ENCODE data around the gene PLD2.
"Not testable (repeated sequence)": the region's sequence is repeated elsewhere in the genome, so short reads cannot be mapped to it uniquely, and the experiment has no call there.

PLD2 gene

DNA sequence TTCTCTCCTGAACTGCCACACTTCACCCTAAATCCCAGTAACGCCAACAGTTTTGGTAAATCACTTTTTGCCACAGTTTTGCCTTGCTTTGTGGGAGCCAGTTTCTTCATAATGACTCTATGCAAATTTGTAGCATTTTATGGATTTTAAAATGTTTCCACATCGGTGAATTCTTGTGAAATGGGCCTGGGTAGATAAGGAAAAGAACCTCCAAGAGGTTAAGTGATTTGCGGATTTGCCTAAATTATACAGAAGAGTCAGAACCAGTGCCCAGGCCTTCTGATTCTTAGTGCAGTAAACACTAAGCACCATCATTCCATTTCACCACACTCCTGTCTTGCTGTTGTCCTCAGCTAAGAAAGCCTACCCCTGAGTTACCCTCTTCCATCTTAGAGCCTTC is 44.1 kb downstream of the PLD2 start:
- Mint-ChIP-seq H3K4me3 (no peak overlapping the region), H3K9me3 (peaks cover 6% of the 10 kb centered on the region), H3K36me3 (ENCODE audit: low read depth) (peaks cover 18% of the 10 kb centered on the region), H3K27me3 (ENCODE audit: low read depth) (no peaks in the 10 kb centered on the region), H3K4me1 (ENCODE audit: low read depth) (peaks cover 9% of the 10 kb centered on the region), H3K27ac (no peak overlapping the region)
- no peak for DNase-seq (ENCODE audit: low spot score)

DNA sequence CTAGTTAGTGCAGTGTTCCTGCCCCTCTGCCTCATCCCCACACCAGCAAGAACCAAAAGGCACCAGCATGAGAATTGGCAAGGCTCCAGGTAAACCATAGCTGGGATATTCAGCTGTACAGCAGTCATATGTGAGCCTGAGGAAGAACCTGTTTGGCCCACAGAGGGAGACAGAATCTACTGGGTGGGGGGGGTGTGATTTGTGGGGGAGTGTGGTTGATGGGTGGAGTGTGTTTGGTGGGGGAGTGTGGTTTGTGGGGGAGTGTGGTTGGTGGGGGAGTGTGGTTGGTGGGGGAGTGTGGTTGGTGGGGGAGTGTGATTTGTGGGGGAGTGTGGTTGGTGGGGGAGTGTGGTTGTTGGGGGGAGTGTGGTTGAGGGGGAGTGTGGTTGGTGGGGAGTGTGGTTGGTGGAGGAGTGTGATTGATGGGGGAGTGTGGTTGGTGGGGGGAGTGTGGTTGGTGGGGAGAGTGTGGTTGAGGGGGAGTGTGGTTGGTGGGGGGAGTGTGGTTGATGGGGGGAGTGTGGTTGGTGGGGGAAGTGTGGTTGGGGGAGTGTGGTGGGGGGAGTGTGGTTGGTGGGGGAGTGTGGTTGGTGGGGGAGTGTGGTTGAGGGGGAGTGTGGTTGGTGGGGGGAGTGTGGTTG is 45.7 kb downstream of the PLD2 start:
- Mint-ChIP-seq H3K4me1 (ENCODE audit: low read depth) (peaks cover 7% of the 10 kb centered on the region), H3K4me3 (no peak overlapping the region), H3K27ac (peak overlapping the region; percentile 46), H3K27me3 (ENCODE audit: low read depth) (no peaks in the 10 kb centered on the region), H3K36me3 (ENCODE audit: low read depth) (peaks cover 18% of the 10 kb centered on the region), H3K9me3 (peaks cover 6% of the 10 kb centered on the region)
- DNase-seq (ENCODE audit: low spot score): no peak

DNA sequence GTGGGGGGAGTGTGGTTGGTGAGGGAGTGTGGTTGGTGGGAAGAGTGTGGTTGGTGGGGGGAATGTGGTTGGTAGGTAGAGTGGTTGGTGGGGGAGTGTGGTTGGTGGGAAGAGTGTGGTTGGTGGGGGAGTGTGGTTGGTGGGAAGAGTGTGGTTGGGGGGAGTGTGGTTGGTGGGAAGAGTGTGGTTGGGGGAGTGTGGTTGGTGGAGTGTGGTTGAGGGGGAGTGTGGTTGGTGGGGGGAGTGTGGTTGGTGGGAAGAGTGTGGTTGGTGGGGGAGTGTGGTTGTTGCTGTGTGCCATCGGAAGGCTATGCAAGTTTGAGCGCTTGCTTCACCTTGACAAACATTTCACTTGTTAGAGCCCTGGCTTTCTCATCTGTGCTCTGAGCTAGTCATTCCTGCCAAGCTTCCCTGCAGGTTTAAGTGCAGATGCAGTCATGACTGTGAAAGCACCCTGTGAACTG is 46.3 kb downstream of the PLD2 start:
- Mint-ChIP-seq H3K4me3 (no peak overlapping the region), H3K9me3 (peaks cover 6% of the 10 kb centered on the region), H3K27ac (no peak overlapping the region), H3K4me1 (ENCODE audit: low read depth) (peaks cover 7% of the 10 kb centered on the region), H3K27me3 (ENCODE audit: low read depth) (no peaks in the 10 kb centered on the region), H3K36me3 (ENCODE audit: low read depth) (peaks cover 18% of the 10 kb centered on the region)
- no peak for DNase-seq (ENCODE audit: low spot score)

DNA sequence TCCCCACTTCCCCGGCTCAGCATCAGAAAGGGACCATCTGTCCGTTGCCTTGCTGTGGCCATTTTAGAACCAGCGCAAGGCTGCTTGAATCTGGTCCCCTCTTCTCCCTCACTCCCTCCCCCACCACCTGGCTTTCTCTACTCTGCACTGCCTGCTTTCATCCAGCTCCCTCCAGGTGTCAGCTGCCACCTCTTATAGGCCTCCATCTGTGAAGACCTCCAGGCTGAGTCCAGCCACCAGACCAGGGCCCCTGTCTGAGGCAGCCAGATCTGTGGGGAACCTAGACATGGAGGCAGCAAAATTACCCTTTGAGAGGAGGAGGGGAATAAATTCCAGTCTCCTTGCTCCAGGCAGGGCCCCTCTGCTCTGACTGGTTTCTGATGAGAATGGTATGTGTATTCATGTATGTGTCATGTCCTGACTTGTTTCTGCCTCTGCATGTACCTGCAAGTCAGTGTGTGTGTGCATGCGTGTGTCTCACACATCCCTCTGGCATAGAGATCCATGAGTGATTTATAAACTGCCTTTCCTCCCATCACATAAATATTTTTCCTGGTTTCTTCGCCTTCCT is 47.2 kb downstream of the PLD2 start:
- H3K27ac Mint-ChIP-seq: no peak overlapping the region

DNA sequence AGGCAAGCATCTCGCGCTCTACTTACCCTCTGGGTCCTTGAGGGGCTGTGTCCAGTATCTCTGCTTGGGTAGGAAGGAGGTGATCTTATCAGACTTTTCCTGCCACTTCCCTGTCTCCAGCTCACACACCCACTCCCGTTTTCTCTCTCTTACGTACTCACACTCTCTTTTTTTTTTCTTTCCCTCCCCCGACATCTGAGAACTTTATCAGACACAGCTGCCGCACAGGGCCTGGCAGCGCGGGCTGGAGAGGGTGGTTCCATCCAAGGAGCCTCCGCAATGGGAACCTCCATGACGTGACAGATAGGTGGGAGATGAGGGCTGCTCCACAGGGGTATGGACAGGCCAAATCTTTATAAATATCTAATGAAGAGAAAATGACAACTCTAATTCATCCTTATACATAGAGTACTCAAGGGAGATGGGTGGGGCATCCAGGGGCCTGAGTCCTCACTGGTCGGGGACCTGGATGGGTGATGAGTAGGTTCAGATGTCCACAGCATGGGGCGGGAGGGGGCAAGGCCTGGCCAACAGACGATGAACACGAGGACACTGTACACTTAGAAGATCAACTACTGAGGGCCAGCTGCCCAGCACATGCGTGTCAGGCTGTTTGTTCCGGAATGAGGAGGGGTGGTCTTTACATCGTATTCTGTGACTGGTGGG is 49.5 kb downstream of the PLD2 start:
- Mint-ChIP-seq H3K4me3 (no peak overlapping the region), H3K9me3 (peaks cover 6% of the 10 kb centered on the region), H3K27ac (no peak overlapping the region), H3K4me1 (ENCODE audit: low read depth) (peaks cover 4% of the 10 kb centered on the region), H3K36me3 (ENCODE audit: low read depth) (peaks cover 22% of the 10 kb centered on the region), H3K27me3 (ENCODE audit: low read depth) (no peaks in the 10 kb centered on the region)
- no peak for DNase-seq (ENCODE audit: low spot score)

More for the DNA sequence above, 47.2 kb downstream of the PLD2 start:
- Mint-ChIP-seq H3K9me3 (peaks cover 6% of the 10 kb centered on the region), H3K4me1 (ENCODE audit: low read depth) (peaks cover 7% of the 10 kb centered on the region), H3K36me3 (ENCODE audit: low read depth) (peaks cover 18% of the 10 kb centered on the region), H3K27me3 (ENCODE audit: low read depth) (no peaks in the 10 kb centered on the region), H3K4me3 (no peak overlapping the region)
- DNase-seq (ENCODE audit: low spot score): no peak

DNA sequence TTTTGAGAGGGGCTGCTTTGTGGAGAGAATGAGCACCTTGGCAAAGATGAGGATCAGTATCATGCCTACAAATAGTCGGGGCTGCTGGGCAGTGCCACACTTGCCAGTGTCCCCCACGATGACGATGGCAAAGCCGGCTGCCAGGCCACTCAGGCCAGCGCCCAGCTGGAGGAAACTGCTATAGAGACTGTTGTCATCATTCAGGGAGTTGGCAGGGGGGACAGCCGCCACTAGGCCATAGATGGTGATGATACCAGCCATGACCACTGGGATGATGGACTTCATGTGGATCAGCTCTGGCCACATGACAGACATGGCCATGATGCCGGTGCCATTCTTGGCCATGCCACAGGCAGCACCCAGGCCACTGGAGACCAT is 50.0 kb downstream of the PLD2 start:
- peaks cover 4% of the 10 kb centered on the region for H3K4me1 Mint-ChIP-seq (ENCODE audit: low read depth)

DNA sequence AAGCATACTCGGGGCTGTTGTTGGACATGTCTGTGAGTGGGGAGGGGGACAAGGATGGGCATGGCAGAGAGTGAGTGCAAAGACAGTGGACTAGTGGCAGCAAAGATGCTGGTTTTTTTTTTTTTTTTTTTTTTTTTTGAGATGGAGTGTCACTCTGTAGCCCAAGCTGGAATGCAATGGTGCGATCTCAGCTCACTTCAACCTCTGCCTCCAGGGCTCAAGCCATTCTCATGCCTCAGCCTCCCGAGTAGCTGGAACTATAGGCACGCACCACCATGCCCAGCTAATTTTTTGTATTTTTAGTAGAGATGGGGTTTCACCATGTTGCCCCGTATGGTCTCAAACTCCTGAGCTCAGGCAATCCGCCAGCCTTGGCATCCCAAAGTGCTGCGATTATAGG is 50.4 kb downstream of the PLD2 start:
- H3K4me1 Mint-ChIP-seq (ENCODE audit: low read depth); H3K4me3 Mint-ChIP-seq; H3K27ac Mint-ChIP-seq; DNase-seq (ENCODE audit: low spot score); H3K27me3 Mint-ChIP-seq (ENCODE audit: low read depth); H3K9me3 Mint-ChIP-seq: not testable (repeated sequence)
- peaks cover 17% of the 10 kb centered on the region for H3K36me3 Mint-ChIP-seq (ENCODE audit: low read depth)

More for the DNA sequence above, 50.0 kb downstream of the PLD2 start:
- Mint-ChIP-seq H3K36me3 (ENCODE audit: low read depth) (peaks cover 22% of the 10 kb centered on the region), H3K4me3 (no peak overlapping the region), H3K9me3 (peaks cover 5% of the 10 kb centered on the region), H3K27ac (no peak overlapping the region), H3K27me3 (ENCODE audit: low read depth) (no peaks in the 10 kb centered on the region)
- DNase-seq (ENCODE audit: low spot score): no peak

DNA sequence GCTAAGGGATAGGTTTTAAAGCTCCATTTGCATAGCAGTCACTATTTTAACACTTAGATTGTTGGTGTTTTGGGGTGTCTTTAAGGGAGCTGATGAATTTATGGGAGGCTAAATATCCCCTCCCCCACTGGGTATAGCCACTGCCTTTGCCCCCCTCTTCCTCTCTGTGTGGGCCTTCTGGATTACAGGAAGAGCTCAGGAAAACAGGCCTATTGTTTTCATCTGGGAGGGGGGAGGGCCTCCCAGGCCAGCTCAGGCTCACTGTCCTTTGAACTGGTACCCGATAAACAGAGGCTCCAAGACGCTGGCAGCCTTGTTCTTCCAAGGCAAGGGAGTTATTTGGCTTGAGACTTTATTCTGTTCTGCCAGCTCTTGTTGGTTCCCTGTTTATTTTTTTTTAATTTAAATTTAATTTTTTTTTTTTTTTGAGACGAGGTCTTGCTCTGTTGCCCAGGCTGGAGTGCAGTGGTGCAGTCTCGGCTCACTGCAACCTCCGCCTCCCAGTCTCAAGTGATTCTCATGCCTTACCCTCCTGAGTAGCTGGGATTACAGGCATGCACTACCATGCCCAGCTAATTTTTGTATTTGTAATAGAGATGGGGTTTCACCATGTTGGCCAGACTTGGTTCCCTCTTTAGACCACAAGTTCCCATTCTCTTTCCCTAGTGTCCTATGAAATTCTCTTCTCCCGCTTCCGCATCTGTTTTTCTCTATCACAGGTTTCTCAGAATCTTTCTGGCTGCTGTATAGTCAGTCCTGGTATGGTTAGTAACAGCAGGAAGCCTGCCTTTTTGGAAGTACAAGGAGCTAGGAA is 51.3 kb downstream of the PLD2 start:
- no peaks in the 10 kb centered on the region for H3K9me3 Mint-ChIP-seq
- no peaks in the 10 kb centered on the region for H3K4me1 Mint-ChIP-seq (ENCODE audit: low read depth)
- DNase-seq (ENCODE audit: low spot score): no peak
- no peaks in the 10 kb centered on the region for H3K27me3 Mint-ChIP-seq (ENCODE audit: low read depth)
- no peak overlapping the region for H3K4me3 Mint-ChIP-seq
- no peak overlapping the region for H3K27ac Mint-ChIP-seq
- H3K36me3 Mint-ChIP-seq (ENCODE audit: low read depth): peaks cover 16% of the 10 kb centered on the region

DNA sequence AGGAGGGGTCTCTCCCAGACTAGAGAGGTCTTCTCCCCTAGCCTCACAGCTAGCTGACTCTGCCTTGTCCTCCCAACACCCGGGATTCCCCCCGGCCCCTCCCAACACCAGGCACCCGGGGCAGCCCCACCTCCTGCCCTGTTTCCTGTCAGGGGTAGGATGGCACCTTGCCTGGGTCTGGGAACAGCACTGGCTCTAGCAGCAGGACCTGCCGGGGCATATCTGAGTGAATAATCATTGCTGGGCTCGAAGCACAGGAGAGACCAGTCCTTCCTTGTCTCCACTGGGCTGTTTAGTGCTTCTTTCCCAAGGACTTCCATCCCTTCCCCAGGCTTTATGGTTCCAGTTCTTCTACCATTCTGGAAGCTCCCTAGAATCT is 51.9 kb downstream of the PLD2 start:
- DNase-seq (ENCODE audit: low spot score): no peak
- no peaks in the 10 kb centered on the region for H3K9me3 Mint-ChIP-seq
- H3K4me1 Mint-ChIP-seq (ENCODE audit: low read depth): no peaks in the 10 kb centered on the region
- no peak overlapping the region for H3K4me3 Mint-ChIP-seq
- H3K27ac Mint-ChIP-seq: no peak overlapping the region
- H3K27me3 Mint-ChIP-seq (ENCODE audit: low read depth): no peaks in the 10 kb centered on the region
- peaks cover 14% of the 10 kb centered on the region for H3K36me3 Mint-ChIP-seq (ENCODE audit: low read depth)

DNA sequence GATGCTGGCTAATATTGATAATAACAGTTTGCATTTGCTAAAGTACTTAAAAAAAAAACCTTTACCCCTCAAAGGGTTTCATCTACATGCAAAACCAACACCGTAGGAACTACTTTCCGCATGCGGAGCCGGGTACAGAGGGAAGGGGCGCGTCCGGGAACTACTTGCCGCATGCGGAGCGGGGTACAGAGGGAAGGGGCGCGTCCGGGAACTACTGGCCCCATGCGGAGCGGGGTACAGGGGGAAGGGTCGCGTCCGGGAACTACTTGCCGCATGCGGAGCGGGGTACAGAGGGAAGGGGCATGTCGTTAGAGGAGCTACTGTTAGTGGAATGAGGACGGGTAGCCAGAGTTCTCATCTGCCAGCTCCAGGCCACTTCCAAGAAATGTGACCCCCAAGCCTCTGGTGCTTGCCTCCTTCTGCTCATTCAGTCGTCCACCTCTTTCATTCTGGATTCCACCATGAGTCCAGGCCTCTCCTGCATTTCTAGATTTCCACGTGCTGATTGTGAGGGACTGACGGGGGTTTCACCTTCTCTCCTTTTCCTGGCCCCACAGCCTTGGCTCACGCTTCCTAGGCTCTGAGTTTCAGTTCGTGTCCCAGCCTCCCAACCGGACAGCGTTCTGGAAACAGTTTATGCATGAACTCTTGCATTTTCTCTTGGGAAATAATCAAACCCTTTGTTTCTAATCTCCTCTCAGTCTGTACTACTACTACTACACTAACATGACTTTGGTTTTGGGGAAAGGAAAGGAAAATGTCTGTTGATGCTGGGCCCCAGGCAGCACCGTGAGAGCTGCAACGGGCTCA is 53.1 kb downstream of the PLD2 start:
- Mint-ChIP-seq H3K4me1 (ENCODE audit: low read depth) (peaks cover 1% of the 10 kb centered on the region), H3K27me3 (ENCODE audit: low read depth) (no peaks in the 10 kb centered on the region), H3K4me3 (no peak overlapping the region), H3K27ac (no peak overlapping the region), H3K36me3 (ENCODE audit: low read depth) (peaks cover 7% of the 10 kb centered on the region), H3K9me3 (no peaks in the 10 kb centered on the region)
- DNase-seq (ENCODE audit: low spot score): no peak

DNA sequence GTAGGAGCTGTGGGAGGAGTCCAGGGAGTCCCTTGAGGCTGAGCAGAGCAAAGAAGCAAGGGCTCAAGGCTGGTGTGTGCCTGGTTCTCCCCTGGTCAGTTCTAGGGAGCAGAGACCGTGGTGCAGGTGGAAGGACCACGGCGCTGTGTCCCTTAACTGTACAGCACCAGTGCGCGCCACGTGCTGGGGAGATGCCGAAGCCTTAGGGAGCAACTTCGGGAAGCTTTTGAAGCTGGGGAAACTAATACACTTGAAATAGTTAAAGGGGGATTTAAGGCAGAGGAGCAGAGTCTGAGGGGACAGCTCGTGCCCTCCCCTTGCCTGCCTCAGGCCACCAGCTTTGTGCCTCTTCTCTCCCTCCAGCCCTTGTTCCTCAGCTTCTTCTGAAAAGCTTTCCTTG is 53.7 kb downstream of the PLD2 start:
- Mint-ChIP-seq H3K27me3 (ENCODE audit: low read depth) (no peaks in the 10 kb centered on the region), H3K27ac (no peak overlapping the region), H3K4me1 (ENCODE audit: low read depth) (peaks cover 1% of the 10 kb centered on the region), H3K9me3 (no peaks in the 10 kb centered on the region), H3K36me3 (ENCODE audit: low read depth) (peaks cover 7% of the 10 kb centered on the region), H3K4me3 (no peak overlapping the region)
- no peak for DNase-seq (ENCODE audit: low spot score)

DNA sequence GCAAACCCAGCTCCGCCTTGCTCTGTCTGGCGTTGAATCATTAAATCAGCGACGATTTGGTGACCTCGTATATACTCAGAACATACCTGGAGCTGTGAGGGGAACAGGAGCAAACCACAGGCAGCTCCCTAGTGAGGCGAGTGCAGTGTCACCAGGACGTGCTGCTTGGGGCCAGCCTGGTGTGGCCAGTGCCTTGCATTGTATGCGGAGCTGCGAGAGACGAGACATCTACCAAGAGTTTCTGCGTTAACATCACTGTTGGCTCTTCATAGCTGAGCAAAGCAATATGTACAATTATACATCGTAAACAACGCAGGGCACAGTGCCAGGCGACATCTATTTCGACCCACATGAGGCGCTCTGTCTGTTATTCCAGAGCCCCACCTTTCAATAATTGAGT is 54.1 kb downstream of the PLD2 start:
- no peak overlapping the region for H3K27ac Mint-ChIP-seq
- H3K27me3 Mint-ChIP-seq (ENCODE audit: low read depth): no peaks in the 10 kb centered on the region
- DNase-seq (ENCODE audit: low spot score): no peak
- H3K9me3 Mint-ChIP-seq: no peaks in the 10 kb centered on the region
- H3K36me3 Mint-ChIP-seq (ENCODE audit: low read depth): peaks cover 6% of the 10 kb centered on the region
- H3K4me1 Mint-ChIP-seq (ENCODE audit: low read depth): peaks cover 1% of the 10 kb centered on the region
- H3K4me3 Mint-ChIP-seq: no peak overlapping the region

DNA sequence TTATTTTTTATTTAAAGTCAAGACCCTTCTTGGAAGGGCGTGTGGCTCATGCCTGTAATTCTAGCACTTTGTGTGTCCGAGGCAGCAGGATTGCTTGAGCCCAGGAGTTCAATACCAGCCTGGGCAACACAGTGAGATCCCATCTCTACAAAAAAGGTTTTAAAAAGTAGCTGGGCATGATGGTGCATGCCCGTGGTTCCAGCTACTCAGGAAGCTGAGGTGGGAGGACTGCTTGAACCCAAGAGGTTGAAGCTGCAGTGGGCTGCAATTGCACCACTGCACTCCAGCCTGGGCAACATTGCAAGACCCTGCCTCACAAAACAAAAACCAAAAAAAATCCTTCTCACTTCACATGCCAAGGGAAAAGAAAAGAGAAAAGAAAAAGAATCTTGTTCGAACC is 55.8 kb downstream of the PLD2 start:
- no peaks in the 10 kb centered on the region for H3K27me3 Mint-ChIP-seq (ENCODE audit: low read depth)
- peaks cover 4% of the 10 kb centered on the region for H3K36me3 Mint-ChIP-seq (ENCODE audit: low read depth)
- H3K4me3 Mint-ChIP-seq: no peak overlapping the region
- no peak for DNase-seq (ENCODE audit: low spot score)
- no peaks in the 10 kb centered on the region for H3K9me3 Mint-ChIP-seq
- no peak overlapping the region for H3K27ac Mint-ChIP-seq
- H3K4me1 Mint-ChIP-seq (ENCODE audit: low read depth): peaks cover 1% of the 10 kb centered on the region
